Right lobe of liver (tissue), 6 donors: ENCODE results near the gene NXPH2. TPM values are rescaled to one million over a fixed set of nuclear protein-coding genes. Genes with fewer than 3 reads are reported as not detected.

Source experiments
- ATAC-seq, 4 donors: fragments of 200-7000 bp; cut with Tn5 transposase; one replicate each; pipeline ENCODE4 v1.9.1; 2020; ENCODE audit warnings: mild to moderate bottlenecking in 4 of 4, moderate library complexity in 4 of 4
- DNase-seq, 3 donors: peaks; one replicate each; pipeline ENCODE4 v3.0.0-alpha.2; 2020
- H3K27ac ChIP-seq, 3 donors: fragments of 200-600 bp; one replicate each; pipeline ENCODE4 v1.8.0; 2022
- H3K27me3 ChIP-seq, 2 donors: fragments of 200-600 bp; one replicate each; pipeline ENCODE4 v1.8.0; 2022
- H3K36me3 ChIP-seq, 4 donors: fragments of 200-600 bp; sonication (generic) in 1 of 4; one replicate each; pipeline versions ENCODE4 v1.5.1 to v1.8.0; 2017 to 2022; ENCODE audit warnings: control low read depth in 1 of 4
- H3K4me1 ChIP-seq, 4 donors: fragments of 200-600 bp; sonication (generic) in 1 of 4; one replicate each; pipeline versions ENCODE4 v1.5.1 to v1.8.0; 2017 to 2022; ENCODE audit warnings: control low read depth in 1 of 4
- H3K4me3 ChIP-seq, 3 donors: fragments of 200-600 bp; one replicate each; pipeline ENCODE4 v1.8.0; 2022
- H3K9me3 ChIP-seq, 4 donors: fragments of 200-600 bp; sonication (generic) in 1 of 4; one replicate each; pipeline versions ENCODE4 v1.5.1 to v1.8.0; 2017 to 2022; ENCODE audit warnings: control low read depth in 1 of 4
- CTCF ChIP-seq, 4 donors: fragments of 200-600 bp in 3 of 4; fragments of 450-650 bp in 1 of 4; IDR thresholded peaks; one replicate each; pipeline versions ENCODE4 v1.5.1 to v1.8.0; 2016 to 2022; ENCODE audit warnings: antibody characterized with exemption in 4 of 4, mild to moderate bottlenecking in 2 of 4
- POLR2A ChIP-seq: fragments of 450-650 bp; IDR thresholded peaks from one replicate; pipeline ENCODE4 v1.6.1; 2017; ENCODE audit warnings: antibody characterized with exemption, mild to moderate bottlenecking
- WGBS: methylation state at CpG from one replicate; pipeline ENCODE4 v1.1.6; 2018; ENCODE audit warnings: low coverage, low lambda C conversion rate; ENCODE audit not compliant: insufficient coverage; ENCODE audit errors: missing lambda C conversion rate; 5-methylcytosine and 5-hydroxymethylcytosine counted together
- intact Hi-C, 2 donors: fragments of 100-400 bp; cut with DNase I; formaldehyde crosslinking; loops; one replicate each; pipeline versions ENCODE4 v1.11.2 to v1.14.1; 2022
- total RNA-seq, 6 experiments: library from RNA; depleted of rRNA in 2 of 6; stranded (reverse); fragments of >200 nt in 2 of 6; fragmentation: NEBNext Ultra II Directional in 3 of 6; extraction: Animal tissue kit (Norgen Biotek cat#: 25700) in 3 of 6; gene quantifications; one replicate each; pipeline versions ENCODE4 v1.1.0 to v1.2.4, GENCODE V29; 2016 to 2023
- donor health status: DM: no; HTN: yes; CAD: no.
- donor health status: DM: no; HTN: no; CAD: no.
- donor health status: DM: no; HTN: no; CAD: no.
- donor health status: DM: no; HTN: yes; CAD: no.
- donor health status: DM: no; HTN: yes; CAD: no.

NXPH2 gene
- total RNA-seq, 6 experiments from 2014 or later, result not detected

- Histone ChIP-seq H3K36me3 (no peaks in the 10 kb centered on the region), H3K27ac (no peak overlapping the region), H3K9me3 (no peaks in the 10 kb centered on the region), H3K27me3 (no peaks in the 10 kb centered on the region), H3K4me1 (no peaks in the 10 kb centered on the region), H3K4me3 (no peak overlapping the region)
- WGBS, result 36% methylated on average over 2 of the region's 2 CpGs
- ATAC-seq (no peak), DNase-seq (no peak)
- intact Hi-C loops, result no loop called here
- TF ChIP-seq CTCF (IDR thresholded peaks at IDR 0.05) (no peak), POLR2A (no peak)
These were observed 148.0 kb downstream of the NXPH2 start for GRCh38 chr2:138632066-138632620.

- Histone ChIP-seq H3K36me3 (no peaks in the 10 kb centered on the region), H3K27me3 (no peaks in the 10 kb centered on the region), H3K9me3 (no peaks in the 10 kb centered on the region), H3K4me1 (no peaks in the 10 kb centered on the region), H3K4me3 (no peak overlapping the region), H3K27ac (no peak overlapping the region)
- DNase-seq (no peak), ATAC-seq (no peak)
- intact Hi-C loops, result no loop called here
- TF ChIP-seq POLR2A (no peak), CTCF (IDR thresholded peaks at IDR 0.05) (no peak)
- 69% methylated on average over 2 of the region's 2 CpGs for WGBS
These were observed 150.0 kb downstream of the NXPH2 start for GRCh38 chr2:138630164-138630563.

- Histone ChIP-seq H3K27me3 (no peaks in the 10 kb centered on the region), H3K36me3 (no peaks in the 10 kb centered on the region), H3K4me1 (no peaks in the 10 kb centered on the region), H3K9me3 (no peaks in the 10 kb centered on the region), H3K27ac (no peak overlapping the region), H3K4me3 (no peak overlapping the region)
- ATAC-seq (no peak), DNase-seq (no peak)
- WGBS, result 89% methylated on average over 1 of the region's 1 CpG
- intact Hi-C loops, result no loop called here
- TF ChIP-seq POLR2A, result no peak
- no peak for TF ChIP-seq CTCF (IDR thresholded peaks at IDR 0.05)
These were observed 154.0 kb downstream of the NXPH2 start for GRCh38 chr2:138626148-138626547.

GRCh38 chr2:138622613-138623012 is 157.6 kb downstream of the NXPH2 start:
- DNase-seq (no peak), ATAC-seq (no peak)
- TF ChIP-seq CTCF (IDR thresholded peaks at IDR 0.05) (no peak), POLR2A (no peak)
- Histone ChIP-seq H3K4me3 (no peak overlapping the region), H3K27ac (no peak overlapping the region), H3K36me3 (no peaks in the 10 kb centered on the region), H3K4me1 (no peaks in the 10 kb centered on the region), H3K27me3 (no peaks in the 10 kb centered on the region), H3K9me3 (no peaks in the 10 kb centered on the region)
- 47% methylated on average over 3 of the region's 3 CpGs for WGBS
- intact Hi-C loops, result no loop called here

GRCh38 chr2:138621139-138621538 is 159.1 kb downstream of the NXPH2 start:
- Histone ChIP-seq H3K4me1 (no peaks in the 10 kb centered on the region), H3K27ac (no peak overlapping the region), H3K4me3 (no peak overlapping the region), H3K36me3 (no peaks in the 10 kb centered on the region), H3K27me3 (no peaks in the 10 kb centered on the region), H3K9me3 (no peaks in the 10 kb centered on the region)
- intact Hi-C loops, result no loop called here
- 8% methylated on average over 2 of the region's 3 CpGs for WGBS
- no peak for DNase-seq
- TF ChIP-seq POLR2A, result no peak
- no peak for TF ChIP-seq CTCF (IDR thresholded peaks at IDR 0.05)
- ATAC-seq, result no peak
